Fibroblast of mammary gland (primary cell): ENCODE data around the gene VWC2.

Experiments
- DNase-seq: peaks from one replicate; pipeline ENCODE4 v3.0.0-alpha.2; 2010; ENCODE audit warnings: low read depth
- H3K4me3 ChIP-seq: 2 replicates; pipeline ENCODE4 v1.5.1; 2011; ENCODE audit warnings: low read depth, mild to moderate bottlenecking, low read length, moderate library complexity; ENCODE audit not compliant: control insufficient read depth
- CTCF ChIP-seq: conservative IDR thresholded peaks from 2 replicates; pipeline ENCODE4 v1.5.1; 2011; ENCODE audit warnings: low read depth, low read length, inconsistent platforms; ENCODE audit not compliant: control insufficient read depth, insufficient read depth

VWC2 gene

DNA sequence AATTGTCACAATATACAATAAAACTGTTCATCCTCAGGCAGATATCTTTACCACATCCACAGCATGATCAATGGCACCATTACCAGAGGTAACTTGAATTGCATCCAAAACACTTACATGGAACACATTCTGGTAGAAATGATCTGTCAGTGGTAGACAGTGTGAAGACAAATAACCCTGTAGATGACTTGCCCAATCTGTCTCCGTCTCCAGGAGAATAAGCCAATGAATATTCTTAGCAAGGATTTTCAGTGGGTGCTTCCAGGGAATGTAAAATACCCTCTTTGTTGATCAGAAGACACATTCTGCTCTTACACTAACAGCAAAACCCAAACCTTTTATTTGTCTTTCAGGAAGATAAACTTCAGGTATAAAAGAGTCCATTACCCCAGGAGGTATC, 43.8 kb downstream of the VWC2 start:
- TF ChIP-seq CTCF = no peak
- H3K4me3 ChIP-seq = no peak overlapping the region
- no peak for DNase-seq

DNA sequence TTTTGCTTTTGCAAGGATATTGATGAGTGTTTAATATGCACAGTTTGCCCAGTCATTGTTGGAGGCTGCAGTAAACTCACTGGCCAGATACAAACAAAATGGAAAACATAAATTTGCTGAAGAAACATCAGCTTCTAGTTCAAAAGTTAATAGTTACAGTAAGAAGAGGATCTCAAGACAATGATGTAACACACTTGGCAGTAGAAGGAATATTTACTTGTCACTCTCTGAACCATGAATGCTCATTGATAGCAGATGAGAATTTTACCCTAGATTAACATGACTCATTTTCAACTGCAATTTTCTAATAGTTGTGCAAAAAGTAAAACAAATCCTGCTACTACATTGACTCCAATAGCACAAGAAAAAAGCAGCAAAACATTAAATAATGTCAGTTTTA, 47.7 kb downstream of the VWC2 start:
- DNase-seq = no peak
- no peak for TF ChIP-seq CTCF
- no peak overlapping the region for H3K4me3 ChIP-seq

DNA sequence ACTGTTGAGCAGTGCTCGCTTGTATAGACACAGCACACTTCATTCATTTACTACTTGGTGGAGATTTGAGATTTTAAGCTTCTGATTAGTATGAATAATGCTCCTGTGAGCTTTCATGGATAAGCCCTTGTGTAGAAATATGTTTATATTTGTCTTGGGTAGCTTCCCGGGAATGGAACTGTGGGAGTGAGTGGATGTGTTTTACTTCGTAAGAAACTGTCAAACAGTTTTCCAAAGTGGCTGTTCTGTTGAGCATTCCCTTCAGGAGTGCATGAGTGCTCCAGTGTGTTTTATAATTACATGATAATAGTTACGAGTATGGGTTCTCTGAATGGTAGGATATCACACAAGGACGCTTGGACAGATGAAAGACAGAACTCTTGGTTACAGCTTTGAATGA, 49.4 kb downstream of the VWC2 start:
- no peak for TF ChIP-seq CTCF
- no peak for DNase-seq
- no peak overlapping the region for H3K4me3 ChIP-seq

DNA sequence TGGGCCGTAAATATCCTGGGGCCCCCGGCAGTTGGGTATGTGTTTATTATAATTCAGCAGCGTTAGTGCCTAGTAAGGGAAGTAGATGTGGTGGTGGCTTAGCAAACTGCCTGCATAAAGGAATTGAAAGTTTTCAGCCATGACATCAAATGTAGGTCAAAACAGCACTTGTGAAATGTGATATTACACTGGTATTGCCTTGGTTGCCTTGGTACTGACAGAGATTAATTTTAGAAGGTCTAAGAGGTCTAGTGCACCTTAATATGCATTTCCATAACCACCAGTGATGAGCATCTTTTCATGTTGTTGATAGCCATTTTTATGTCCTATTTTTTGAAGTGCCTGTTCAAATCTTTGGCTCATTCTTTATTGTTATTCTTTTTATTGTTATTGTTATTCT, 50.1 kb downstream of the VWC2 start:
- H3K4me3 ChIP-seq = no peak overlapping the region
- no peak for TF ChIP-seq CTCF
- DNase-seq = no peak

GRCh38 chr7:49839863-49840645, 66.6 kb downstream of the VWC2 start:
- DNase-seq = no peak
- TF ChIP-seq CTCF = no peak
- H3K4me3 ChIP-seq = no peak overlapping the region

DNA sequence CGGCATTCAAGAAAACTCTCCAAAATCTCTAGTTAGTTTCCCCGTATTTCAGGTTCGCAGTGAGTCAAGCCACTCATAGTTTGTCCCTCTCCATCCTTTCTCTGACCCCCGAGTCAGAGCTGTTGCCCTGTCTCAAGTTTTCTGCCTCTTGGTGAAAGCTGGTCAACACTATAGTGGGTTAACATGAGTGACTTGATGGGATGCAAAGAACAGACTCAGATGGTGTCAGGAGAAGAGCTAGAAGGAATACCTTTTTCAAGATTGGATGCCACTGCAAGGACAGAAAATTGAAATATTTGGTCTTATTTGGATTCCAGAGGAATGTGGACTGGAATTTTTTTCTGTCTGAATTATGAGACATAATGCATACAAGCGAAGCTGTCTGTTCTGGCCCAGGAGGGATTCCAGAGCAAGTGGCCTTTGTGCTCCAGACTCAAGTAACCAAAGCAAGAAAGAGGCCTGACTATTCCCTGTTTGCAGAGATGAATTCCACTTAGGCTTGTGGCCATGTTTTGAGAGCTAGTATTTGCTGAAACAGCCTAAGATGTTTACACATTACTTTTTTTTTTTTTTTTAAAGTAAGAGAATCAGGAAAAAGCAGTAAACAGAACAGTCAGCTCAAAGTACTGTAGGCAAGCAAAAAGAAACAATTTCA, 67.4 kb downstream of the VWC2 start:
- no peak overlapping the region for H3K4me3 ChIP-seq
- TF ChIP-seq CTCF = no peak
- DNase-seq = no peak

DNA sequence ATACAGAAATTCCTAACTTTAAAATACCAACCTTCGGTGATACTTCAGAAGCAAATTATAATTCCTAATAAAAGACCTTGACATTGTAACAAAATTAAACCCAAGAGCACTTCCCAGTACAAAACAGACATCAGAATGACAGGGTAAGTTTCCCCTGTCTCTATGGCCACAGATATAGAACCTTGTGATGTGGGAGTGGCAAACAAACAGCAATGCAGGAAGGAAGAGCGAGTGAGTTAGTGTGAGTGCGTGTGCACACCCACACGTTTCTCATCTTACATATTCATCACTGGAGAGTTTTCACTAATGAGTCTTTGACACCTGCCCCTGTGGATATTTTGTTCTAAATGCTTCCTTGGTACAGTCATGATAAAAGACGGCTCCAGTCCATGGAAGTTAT, 72.2 kb downstream of the VWC2 start:
- H3K4me3 ChIP-seq = no peak overlapping the region

More for the DNA sequence above, 72.2 kb downstream of the VWC2 start:
- DNase-seq = no peak
- TF ChIP-seq CTCF = no peak
